ENCODE results near the gene DMC1. TPM values are rescaled to one million over a fixed set of nuclear protein-coding genes. Genes with fewer than 3 reads are reported as not detected.

DMC1 gene
- total RNA-seq, 2 donors from 2014 or later: 0.23 to 3.2 TPM

DNA sequence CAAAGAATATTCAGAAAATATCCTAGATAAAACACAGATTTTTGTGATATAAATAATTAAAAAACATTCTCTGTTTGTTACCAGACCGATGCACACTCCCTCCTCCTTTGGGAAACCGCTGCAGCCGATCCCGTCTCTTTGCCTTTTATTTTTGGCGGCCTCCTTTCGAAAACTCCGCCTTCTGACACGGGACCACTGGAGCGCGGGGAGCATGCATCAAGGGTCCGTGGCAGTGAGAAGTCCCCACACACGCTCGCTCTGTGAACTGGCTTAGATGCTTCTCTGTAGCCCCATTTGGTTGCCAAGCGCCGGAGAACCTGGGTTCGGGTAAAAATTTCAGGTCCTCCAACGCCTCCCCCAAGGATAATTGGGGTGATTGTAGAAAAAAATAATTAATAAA, 80.8 kb downstream of the DMC1 start:
- no peaks in the 10 kb centered on the region for H3K9me3 ChIP-seq
- 93% methylated on average over 17 of the region's 17 CpGs for WGBS
- DNase-seq (ENCODE audit: low spot score): no peak
- H3K36me3 ChIP-seq: peaks cover 36 to 73% of the 10 kb centered on the region in 2 donors
- peaks cover 4% of the 10 kb centered on the region for H3K4me1 ChIP-seq (replicated peaks)
- no peak overlapping the region for H3K4me3 ChIP-seq
- H3K27me3 ChIP-seq (replicated peaks; ENCODE audit: insufficient read depth): no peaks in the 10 kb centered on the region
- intact Hi-C loops (cut with DNase I): no loop called here
- TF ChIP-seq POLR2A (IDR thresholded peaks at IDR 0.05) (no peak), POLR2AphosphoS5 (IDR thresholded peaks at IDR 0.05) (no peak), CTCF (IDR thresholded peaks at IDR 0.05) (no peak)
- H3K27ac ChIP-seq: no peak overlapping the region

DNA sequence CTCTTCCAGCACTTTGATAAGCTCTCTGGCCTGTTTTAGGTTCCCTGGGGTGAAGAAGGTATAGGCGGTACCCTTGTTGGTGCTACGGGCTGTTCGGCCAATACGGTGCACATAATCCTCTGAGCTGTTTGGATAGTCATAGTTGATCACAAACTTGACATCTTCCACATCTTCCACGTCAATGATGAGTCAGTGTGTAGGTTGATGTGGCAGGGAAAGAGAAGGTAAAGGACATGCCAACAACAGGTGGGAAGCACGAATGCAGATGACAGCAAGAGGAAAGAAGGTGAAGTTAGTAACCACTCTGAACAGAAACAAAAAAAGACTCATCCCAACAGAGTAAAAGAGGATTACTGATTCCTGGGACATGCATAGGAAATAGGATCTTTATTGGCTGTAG, 82.0 kb downstream of the DMC1 start:
- no peaks in the 10 kb centered on the region for H3K4me1 ChIP-seq (replicated peaks)
- peaks cover 34 to 72% of the 10 kb centered on the region in 2 donors for H3K36me3 ChIP-seq
- no peak for DNase-seq (ENCODE audit: low spot score)
- TF ChIP-seq POLR2AphosphoS5 (IDR thresholded peaks at IDR 0.05) (no peak), CTCF (IDR thresholded peaks at IDR 0.05) (no peak), POLR2A (IDR thresholded peaks at IDR 0.05) (no peak)
- no peak overlapping the region for H3K27ac ChIP-seq
- WGBS: 83% methylated on average over 6 of the region's 6 CpGs
- no peaks in the 10 kb centered on the region for H3K9me3 ChIP-seq
- intact Hi-C loops (cut with DNase I): no loop called here
- H3K27me3 ChIP-seq (replicated peaks; ENCODE audit: insufficient read depth): no peaks in the 10 kb centered on the region
- no peak overlapping the region for H3K4me3 ChIP-seq

- Histone ChIP-seq H3K27me3 (replicated peaks; ENCODE audit: insufficient read depth) (no peaks in the 10 kb centered on the region), H3K4me1 (replicated peaks) (no peaks in the 10 kb centered on the region), H3K27ac (no peak overlapping the region), H3K36me3 (peaks cover 35 to 57% of the 10 kb centered on the region in 2 donors), H3K4me3 (no peak overlapping the region), H3K9me3 (no peaks in the 10 kb centered on the region)
- no peak for TF ChIP-seq POLR2A (IDR thresholded peaks at IDR 0.05)
- peak; percentile 36 for DNase-seq (ENCODE audit: low spot score)
- 51% methylated on average over 5 of the region's 5 CpGs for WGBS
- intact Hi-C loops (cut with DNase I): no loop called here
Observed at GRCh38 chr22:38485783-38486182, 84.2 kb downstream of the DMC1 start.

DNA sequence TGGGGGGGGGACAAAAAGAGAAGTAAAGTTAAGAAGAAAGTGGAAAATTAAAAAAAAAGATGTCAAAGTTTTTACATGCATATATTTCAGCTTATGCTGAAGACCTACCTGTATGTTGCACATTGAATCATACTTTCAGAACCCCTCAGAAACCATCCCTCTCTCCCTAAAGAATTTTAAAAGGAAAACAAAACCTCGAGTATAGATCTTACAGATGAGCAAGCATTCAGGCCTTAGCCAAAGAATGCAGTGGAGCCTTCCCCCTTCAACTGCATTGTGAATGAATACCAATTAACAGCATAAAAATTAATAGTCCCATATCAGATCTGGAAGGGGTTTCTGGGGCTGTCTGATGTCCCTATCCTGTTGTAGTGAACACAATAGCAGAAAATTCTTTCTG, 85.7 kb downstream of the DMC1 start:
- Histone ChIP-seq H3K27ac (no peak overlapping the region), H3K4me1 (replicated peaks) (no peaks in the 10 kb centered on the region), H3K27me3 (replicated peaks; ENCODE audit: insufficient read depth) (no peaks in the 10 kb centered on the region), H3K9me3 (no peaks in the 10 kb centered on the region), H3K36me3 (peaks cover 35 to 43% of the 10 kb centered on the region in 2 donors), H3K4me3 (no peak overlapping the region)
- intact Hi-C loops (cut with DNase I): no loop called here
- 47% methylated on average over 1 of the region's 1 CpG for WGBS
- DNase-seq (ENCODE audit: low spot score): no peak
- TF ChIP-seq POLR2AphosphoS5 (IDR thresholded peaks at IDR 0.05) (no peak), POLR2A (IDR thresholded peaks at IDR 0.05) (no peak), CTCF (IDR thresholded peaks at IDR 0.05) (no peak)

- Histone ChIP-seq H3K4me3 (no peak overlapping the region), H3K9me3 (no peaks in the 10 kb centered on the region), H3K4me1 (replicated peaks) (no peaks in the 10 kb centered on the region), H3K36me3 (peaks cover 28 to 38% of the 10 kb centered on the region in 2 donors), H3K27ac (no peak overlapping the region), H3K27me3 (replicated peaks; ENCODE audit: insufficient read depth) (no peaks in the 10 kb centered on the region)
- intact Hi-C loops (cut with DNase I): no loop called here
- 92% methylated on average over 6 of the region's 6 CpGs for WGBS
- no peak for TF ChIP-seq CTCF (IDR thresholded peaks at IDR 0.05)
- TF ChIP-seq POLR2A (IDR thresholded peaks at IDR 0.05): no peak
- no peak for TF ChIP-seq POLR2AphosphoS5 (IDR thresholded peaks at IDR 0.05)
- DNase-seq (ENCODE audit: low spot score): no peak
Observed at GRCh38 chr22:38482662-38483308, 87.2 kb downstream of the DMC1 start.
